MM.1S (cell line): ENCODE results near the gene AXL.

Experiments
- DNase-seq: peaks from one replicate; pipeline ENCODE4 v3.0.0-alpha.2; 2015
- H2AFZ ChIP-seq: fragments of 300-600 bp; sonication (generic); 2 replicates; pipeline ENCODE4 v1.6.0; 2016; ENCODE audit warnings: antibody characterized with exemption, low read length
- H3F3A ChIP-seq: fragments of 300-600 bp; sonication (generic); 2 replicates; pipeline ENCODE4 v1.6.1; 2016; ENCODE audit warnings: mild to moderate bottlenecking, antibody characterized with exemption, low read length, moderate library complexity, mixed read lengths; ENCODE audit not compliant: insufficient read depth
- H3K27ac ChIP-seq: fragments of 300-600 bp; sonication (generic); 2 replicates; pipeline ENCODE4 v1.5.1; 2016; ENCODE audit warnings: mild to moderate bottlenecking, low read length
- H3K27me3 ChIP-seq: fragments of 300-600 bp; sonication (generic); replicated peaks from 2 replicates; pipeline ENCODE4 v1.6.0; 2016; ENCODE audit warnings: low read length; ENCODE audit not compliant: insufficient read depth
- H3K36me3 ChIP-seq: fragments of 300-600 bp; sonication (generic); replicated peaks from 2 replicates; pipeline ENCODE4 v1.6.1; 2016; ENCODE audit warnings: mild to moderate bottlenecking, low read length, mixed read lengths; ENCODE audit not compliant: insufficient read depth
- H3K4me1 ChIP-seq: fragments of 300-600 bp; sonication (generic); 2 replicates; pipeline ENCODE4 v1.6.1; 2016; ENCODE audit warnings: low read length, mixed read lengths
- H3K4me2 ChIP-seq: fragments of 300-600 bp; sonication (generic); 2 replicates; pipeline ENCODE4 v1.6.0; 2016; ENCODE audit warnings: low read depth, low read length
- H3K4me3 ChIP-seq: fragments of 300-600 bp; sonication (generic); 2 replicates; pipeline ENCODE4 v1.5.1; 2016; ENCODE audit warnings: low read length, mixed read lengths
- H3K79me2 ChIP-seq: fragments of 300-600 bp; sonication (generic); 2 replicates; pipeline ENCODE4 v1.6.1; 2016; ENCODE audit warnings: mixed run types, low read length, mixed read lengths
- H3K9ac ChIP-seq: fragments of 300-600 bp; sonication (generic); 2 replicates; pipeline ENCODE4 v1.6.1; 2016; ENCODE audit warnings: low read length, mixed read lengths
- H3K9me2 ChIP-seq: fragments of 300-600 bp; sonication (generic); replicated peaks from 2 replicates; pipeline ENCODE4 v1.6.1; 2016; ENCODE audit warnings: mild to moderate bottlenecking, low read length, mixed read lengths; ENCODE audit not compliant: insufficient read depth
- H3K9me3 ChIP-seq: fragments of 300-600 bp; sonication (generic); replicated peaks from 2 replicates; pipeline ENCODE4 v1.6.1; 2016; ENCODE audit warnings: mild to moderate bottlenecking, low read length, mixed read lengths; ENCODE audit not compliant: insufficient read depth
- H4K20me1 ChIP-seq: fragments of 300-600 bp; sonication (generic); 2 replicates; pipeline ENCODE4 v1.6.1; 2016; ENCODE audit warnings: mild to moderate bottlenecking, low read length, moderate library complexity, mixed read lengths; ENCODE audit not compliant: insufficient read depth
- CTCF ChIP-seq: fragments of 300-600 bp; sonication (generic); IDR thresholded peaks from 2 replicates; pipeline ENCODE4 v1.5.1; 2016; ENCODE audit warnings: antibody characterized with exemption, low read length, mixed read lengths
- EZH2 ChIP-seq: fragments of 300-600 bp; sonication (generic); optimal IDR thresholded peaks from 2 replicates; pipeline ENCODE3; 2017; ENCODE audit warnings: low read depth, mild to moderate bottlenecking, antibody characterized with exemption, low read length, mixed read lengths
- EZH2phosphoT487 ChIP-seq: fragments of 300-600 bp; sonication (generic); IDR thresholded peaks from 2 replicates; pipeline ENCODE4 v1.6.1; 2018; ENCODE audit warnings: antibody characterized with exemption, low read length

AXL gene

GRCh38 chr19:41187884-41188279 lies 31.1 kb upstream of the AXL start:
- H3F3A ChIP-seq, result no peaks in the 10 kb centered on the region
- H3K9me3 ChIP-seq, result no peaks in the 10 kb centered on the region
- H3K4me3 ChIP-seq, result no peak overlapping the region

GRCh38 chr19:41189425-41190065 lies 29.5 kb upstream of the AXL start:
- no peaks in the 10 kb centered on the region for H4K20me1 ChIP-seq
- H3K4me2 ChIP-seq, result no peak overlapping the region
- no peaks in the 10 kb centered on the region for H3K9me2 ChIP-seq
- peaks cover 75% of the 10 kb centered on the region for H3K27me3 ChIP-seq
- no peak for DNase-seq
- no peaks in the 10 kb centered on the region for H3K9me3 ChIP-seq
- H3F3A ChIP-seq, result no peaks in the 10 kb centered on the region
- H3K9ac ChIP-seq, result no peak overlapping the region
- no peak for TF ChIP-seq CTCF
- no peak for TF ChIP-seq EZH2
- TF ChIP-seq EZH2phosphoT487, result no peak
- H2AFZ ChIP-seq, result no peak overlapping the region
- H3K79me2 ChIP-seq, result no peaks in the 10 kb centered on the region
- H3K27ac ChIP-seq, result no peak overlapping the region
- no peaks in the 10 kb centered on the region for H3K4me1 ChIP-seq
- no peak overlapping the region for H3K4me3 ChIP-seq
- no peaks in the 10 kb centered on the region for H3K36me3 ChIP-seq

More at GRCh38 chr19:41187884-41188279, 31.1 kb upstream of the AXL start:
- Histone ChIP-seq H4K20me1 (no peaks in the 10 kb centered on the region), H3K4me1 (no peaks in the 10 kb centered on the region), H3K27me3 (peaks cover 73% of the 10 kb centered on the region), H3K9ac (no peak overlapping the region), H3K27ac (no peak overlapping the region), H3K9me2 (no peaks in the 10 kb centered on the region), H3K4me2 (no peak overlapping the region), H2AFZ (no peak overlapping the region), H3K36me3 (no peaks in the 10 kb centered on the region), H3K79me2 (no peaks in the 10 kb centered on the region)
- TF ChIP-seq CTCF (no peak), EZH2phosphoT487 (no peak), EZH2 (no peak)
- DNase-seq, result no peak

GRCh38 chr19:41192574-41193429 lies 26.2 kb upstream of the AXL start, which contains the start of gene CYP2S1:
TSS of gene CYP2S1 (plus strand) at chr19:41193219. CDS start at chr19:41193265, 46 bp downstream.
- Histone ChIP-seq H3K4me1 (no peaks in the 10 kb centered on the region), H2AFZ (no peak within 1 kb of the TSS), H3F3A (no peaks in the 10 kb centered on the region), H3K4me2 (no peak within 1 kb of the TSS), H3K79me2 (no peaks in the 10 kb centered on the region), H3K36me3 (no peaks in the 10 kb centered on the region), H3K9me2 (no peaks in the 10 kb centered on the region), H3K9ac (no peak within 1 kb of the TSS), H4K20me1 (no peaks in the 10 kb centered on the region), H3K9me3 (no peaks in the 10 kb centered on the region), H3K4me3 (no peak within 1 kb of the TSS), H3K27me3 (peaks cover 86% of the 10 kb centered on the region), H3K27ac (no peak within 1 kb of the TSS)
- no peak for DNase-seq
- TF ChIP-seq EZH2phosphoT487 (no peak), EZH2 (no peak), CTCF (no peak)
